GM23338 (cell line): Measurements from ENCODE around the gene ANG.

Experiments
- CTCF ChIP-seq, 2 experiments: fragments of 200-600 bp in 1 of 2; sonication (generic) in 1 of 2; conservative IDR thresholded peaks; 2 replicates each; pipeline versions ENCODE4 v1.5.1 to v1.6.1; 2016 to 2017; ENCODE audit warnings: antibody characterized with exemption in 2 of 2, low read depth in 2 of 2, mild to moderate bottlenecking in 2 of 2, moderate library complexity in 1 of 2
- EZH2 ChIP-seq: fragments of 200-600 bp; sonication (generic); IDR thresholded peaks from one replicate; pipeline ENCODE4 v1.8.0; 2017; ENCODE audit warnings: antibody characterized with exemption, mild to moderate bottlenecking, low read depth; ENCODE audit not compliant: unreplicated experiment

GRCh38 chr14:20697273-20698017 is 8.9 kb downstream of the ANG start:
- TF ChIP-seq CTCF (conservative IDR thresholded peaks at IDR 0.05; ENCODE audit: low read depth in 2 of 2) = peak; percentile 87 to 88
- TF ChIP-seq EZH2 = no peak
